ENCODE results near the gene GAGE10.
"Not testable (repeated sequence)": the region's sequence is repeated elsewhere in the genome, so short reads cannot be mapped to it uniquely, and the experiment has no call there.

GAGE10 gene

GRCh38 chrX:49341449-49341848 is 38.0 kb downstream of the GAGE10 start:
- H3K9ac ChIP-seq (ENCODE audit: insufficient read length, low read depth); DNase-seq (ENCODE audit: low read depth, low spot score); H3K9me3 ChIP-seq (ENCODE audit: insufficient read depth, low read length); H3K4me1 ChIP-seq (ENCODE audit: insufficient read depth, insufficient read length); H3K27me3 ChIP-seq (ENCODE audit: insufficient read depth, insufficient read length); H3K4me3 ChIP-seq (ENCODE audit: insufficient read length, low read depth); H3K36me3 ChIP-seq (ENCODE audit: insufficient read depth, insufficient read length, low read length): not testable (repeated sequence)

- not testable (repeated sequence) for H3K4me1 ChIP-seq (ENCODE audit: insufficient read depth, insufficient read length); H3K27me3 ChIP-seq (ENCODE audit: insufficient read depth, insufficient read length); H3K9ac ChIP-seq (ENCODE audit: insufficient read length, low read depth); H3K9me3 ChIP-seq (ENCODE audit: insufficient read depth, low read length); H3K4me3 ChIP-seq (ENCODE audit: insufficient read length, low read depth); H3K36me3 ChIP-seq (ENCODE audit: insufficient read depth, insufficient read length, low read length); DNase-seq (ENCODE audit: low read depth, low spot score)
Measured at GRCh38 chrX:49344496-49345175, 41.2 kb downstream of the GAGE10 start.

- DNase-seq (ENCODE audit: low read depth, low spot score); H3K9ac ChIP-seq (ENCODE audit: insufficient read length, low read depth); H3K27me3 ChIP-seq (ENCODE audit: insufficient read depth, insufficient read length); H3K9me3 ChIP-seq (ENCODE audit: insufficient read depth, low read length); H3K36me3 ChIP-seq (ENCODE audit: insufficient read depth, insufficient read length, low read length); H3K4me1 ChIP-seq (ENCODE audit: insufficient read depth, insufficient read length); H3K4me3 ChIP-seq (ENCODE audit: insufficient read length, low read depth): not testable (repeated sequence)
Measured at GRCh38 chrX:49345402-49345801, 42.0 kb downstream of the GAGE10 start.

DNA sequence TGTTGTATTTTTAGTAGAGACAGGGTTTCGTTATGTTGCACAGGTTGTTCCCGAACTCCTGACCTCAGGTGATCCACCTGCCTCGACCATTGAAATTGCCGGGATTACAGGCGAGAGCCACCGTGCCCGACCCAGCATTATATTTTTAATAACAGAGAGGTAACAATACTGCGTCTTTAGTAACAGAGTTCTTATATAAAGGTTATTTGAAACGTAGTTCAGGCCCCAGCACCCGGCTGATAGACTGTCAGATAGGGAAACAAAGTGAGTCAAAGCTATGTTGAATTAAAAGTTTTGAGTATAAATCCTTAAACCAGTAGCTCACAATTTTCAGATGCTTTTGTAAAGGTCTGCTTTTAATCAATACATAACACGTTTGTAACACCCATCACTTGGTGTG is 42.7 kb downstream of the GAGE10 start:
- H3K27me3 ChIP-seq (ENCODE audit: insufficient read depth, insufficient read length); H3K4me1 ChIP-seq (ENCODE audit: insufficient read depth, insufficient read length); H3K4me3 ChIP-seq (ENCODE audit: insufficient read length, low read depth); H3K9me3 ChIP-seq (ENCODE audit: insufficient read depth, low read length); H3K9ac ChIP-seq (ENCODE audit: insufficient read length, low read depth); H3K36me3 ChIP-seq (ENCODE audit: insufficient read depth, insufficient read length, low read length); DNase-seq (ENCODE audit: low read depth, low spot score): not testable (repeated sequence)
